Endothelial cell of umbilical vein (primary cell): ENCODE measurements around the gene DDX51. TPM values are rescaled to one million over a fixed set of nuclear protein-coding genes. Genes with fewer than 3 reads are reported as not detected.

Experiments used
- BruUV-seq: library from RNA; stranded (reverse); fragments of 400-500 nt; replicated peaks from 2 replicates; lab custom pipeline; 2021; lab: Mats Ljungman, UMichigan
- CTCF ChIA-PET: fragments of 300-600, 350-600 bp; sonication (Branson Sonifier 250); formaldehyde crosslinking; loops from one replicate; lab custom pipeline; 2021; ENCODE audit warnings: antibody characterized with exemption, inconsistent platforms; lab: Charles Lee
- POLR2A ChIA-PET: fragments of 300-600, 350-600 bp; sonication (Branson Sonifier 250); formaldehyde crosslinking; loops from one replicate; lab custom pipeline; 2021; ENCODE audit warnings: antibody characterized with exemption, inconsistent platforms; lab: Charles Lee
- DNase-seq: peaks from one replicate; pipeline ENCODE4 v3.0.0-alpha.2; 2011; ENCODE audit warnings: low read depth, low spot score
- FAIRE-seq: peaks from 2 replicates; lab custom pipeline; 2011; peaks lifted over from hg19 to GRCh38; lab: Jason Lieb, UNC
- H2AFZ ChIP-seq: 2 replicates; pipeline ENCODE4 v1.6.0; 2012; ENCODE audit warnings: low read depth, low read length, control low read depth, inconsistent platforms
- H3K27ac ChIP-seq: 2 replicates; pipeline ENCODE4 v1.5.1; 2011; ENCODE audit warnings: low read depth, mild to moderate bottlenecking, control low read depth, low read length, moderate library complexity; ENCODE audit not compliant: insufficient read depth
- H3K27me3 ChIP-seq, 2 experiments: 2 replicates each; pipeline versions ENCODE4 v1.6.0 to v1.6.1; 2011; ENCODE audit warnings: low read length in 2 of 2, mixed read lengths in 1 of 2; ENCODE audit not compliant: control insufficient read depth in 2 of 2, insufficient read depth in 2 of 2
- H3K36me3 ChIP-seq, 2 experiments: 2 replicates in 1 of 2; 3 replicates in 1 of 2; pipeline ENCODE4 v1.5.1; 2011; ENCODE audit warnings: low read length in 2 of 2, mild to moderate bottlenecking in 1 of 2, moderate library complexity in 1 of 2; ENCODE audit not compliant: control insufficient read depth in 2 of 2, insufficient read depth in 2 of 2; ENCODE audit errors: extremely low read depth in 1 of 2
- H3K4me1 ChIP-seq: 3 replicates; pipeline ENCODE4 v1.5.1; 2011; ENCODE audit warnings: mild to moderate bottlenecking, low read length; ENCODE audit not compliant: control insufficient read depth, insufficient read depth; ENCODE audit errors: extremely low read depth
- H3K4me2 ChIP-seq: 2 replicates; pipeline ENCODE4 v1.6.1; 2011; ENCODE audit warnings: low read length, control low read depth, mixed read lengths; ENCODE audit not compliant: insufficient read depth
- H3K4me3 ChIP-seq, 3 experiments: fragments of 200-600 bp in 1 of 3; sonication (generic), shearing (Covaris generic) in 1 of 3; replicated peaks in 1 of 3; 2 replicates each; pipeline ENCODE4 v1.5.1; 2011 to 2016; ENCODE audit warnings: control low read depth in 3 of 3, low read length in 3 of 3, mild to moderate bottlenecking in 2 of 3, inconsistent platforms in 1 of 3, low read depth in 1 of 3, moderate library complexity in 1 of 3; ENCODE audit not compliant: insufficient read depth in 1 of 3
- H3K79me2 ChIP-seq: 2 replicates; pipeline ENCODE4 v1.6.0; 2012; ENCODE audit warnings: low read length, inconsistent platforms; ENCODE audit not compliant: control insufficient read depth, insufficient read depth
- H3K9ac ChIP-seq: replicated peaks from 2 replicates; pipeline ENCODE3; 2011; ENCODE audit warnings: low read length, control low read depth; ENCODE audit not compliant: insufficient read depth; ENCODE audit errors: extremely low read depth
- H3K9me1 ChIP-seq: replicated peaks from 3 replicates; pipeline ENCODE4 v1.6.0; 2011; ENCODE audit warnings: mild to moderate bottlenecking, low read length; ENCODE audit not compliant: control insufficient read depth, insufficient read depth; ENCODE audit errors: extremely low read depth
- H3K9me3 ChIP-seq: replicated peaks from 2 replicates; pipeline ENCODE4 v1.5.1; 2012; ENCODE audit warnings: low read length, inconsistent platforms; ENCODE audit not compliant: control insufficient read depth, insufficient read depth
- H4K20me1 ChIP-seq: replicated peaks from 2 replicates; pipeline ENCODE3; 2011; ENCODE audit warnings: mild to moderate bottlenecking, low read length; ENCODE audit not compliant: control insufficient read depth, insufficient read depth; ENCODE audit errors: extremely low read depth
- EZH2 ChIP-seq: IDR thresholded peaks from 2 replicates; pipeline ENCODE4 v1.6.1; 2012; ENCODE audit warnings: borderline replicate concordance, low read depth, mild to moderate bottlenecking, moderate library complexity, low read length, inconsistent platforms; ENCODE audit not compliant: severe bottlenecking
- FOS ChIP-seq: IDR thresholded peaks from 2 replicates; pipeline ENCODE4 v1.6.1; 2011; ENCODE audit warnings: mild to moderate bottlenecking, low read length, moderate library complexity, borderline replicate concordance; ENCODE audit not compliant: insufficient read depth
- GATA2 ChIP-seq: IDR thresholded peaks from 2 replicates; pipeline ENCODE4 v1.7.0; 2011; ENCODE audit warnings: low read depth, mild to moderate bottlenecking, moderate library complexity, mixed read lengths, low read length; ENCODE audit not compliant: insufficient read length, insufficient read depth
- JUN ChIP-seq: IDR thresholded peaks from 2 replicates; pipeline ENCODE4 v1.6.1; 2011; ENCODE audit warnings: borderline replicate concordance, low read depth; ENCODE audit not compliant: insufficient read length, insufficient read depth
- MYC ChIP-seq: IDR thresholded peaks from one replicate; pipeline ENCODE4 v1.6.1; 2011; ENCODE audit warnings: mild to moderate bottlenecking, low read depth, low read length
- POLR2A ChIP-seq: IDR thresholded peaks from 2 replicates; pipeline ENCODE4 v1.6.1; 2012; ENCODE audit warnings: low read depth, mild to moderate bottlenecking, control low read depth, low read length
- dilution Hi-C: fragments of 300-500 bp; cut with MboI; formaldehyde crosslinking; loops from one replicate; pipeline ENCODE4 v1.15.0; 2019; ENCODE audit warnings: low sequenced_read_pairs; ENCODE audit not compliant: extremely low pct_ligation_motif_present
- intact Hi-C: fragments of 100-400 bp; cut with micrococcal nuclease; formaldehyde crosslinking; loops from one replicate; pipeline ENCODE4 v1.10.0; 2022
- polyA plus RNA-seq, 4 experiments: library from polyadenylated mRNA; depleted of rRNA in 3 of 4; stranded (reverse) in 3 of 4; unstranded in 1 of 4; fragments of >200 nt; gene quantifications; 2 replicates each; pipeline versions ENCODE4 v1.2.1 to v1.2.3, GENCODE V29; 2011 to 2012; ENCODE audit warnings: missing spikeins in 1 of 4
- total RNA-seq: library from RNA; stranded (reverse); gene quantifications from 2 replicates; pipeline ENCODE4 v1.2.3, GENCODE V29; 2021
- TF ChIP-seq, protein P1 (sequence below), 2 donors: IDR thresholded peaks; 1 replicate in 1 of 2; 2 replicates in 1 of 2; pipeline ENCODE4 v1.5.1; 2011; ENCODE audit warnings: low read length in 2 of 2, mild to moderate bottlenecking in 2 of 2, moderate library complexity in 2 of 2, control low read depth in 1 of 2, inconsistent platforms in 1 of 2, low read depth in 1 of 2; ENCODE audit not compliant: insufficient read depth in 1 of 2; ENCODE audit errors: extremely low read depth in 1 of 2

The DDX51 gene
- total and polyA plus RNA-seq, 2 donors (not counting 3 experiments of a cell fraction or from before 2014, with no cell fraction given) = 11.4 to 23.5 TPM

DNA sequence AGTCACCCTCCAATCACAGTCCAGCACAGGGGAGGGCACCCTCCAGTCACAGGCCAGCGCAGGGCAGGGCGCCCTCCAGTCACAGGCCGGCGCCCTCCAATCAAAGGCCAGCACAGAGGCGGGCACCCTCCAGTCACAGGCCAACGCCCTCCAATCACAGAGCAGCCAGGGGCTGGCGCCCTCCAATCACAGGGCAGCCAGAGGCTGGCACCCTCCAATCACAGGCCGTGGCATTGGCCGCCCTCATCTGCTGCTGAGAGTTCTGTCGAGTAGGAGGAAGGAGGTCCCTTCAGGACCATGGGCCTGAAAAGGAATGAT, 26.6 kb downstream of the DDX51 start:
- intact Hi-C loops (no loop called here), dilution Hi-C loops (no loop called here)
- Histone ChIP-seq H3K27me3 (no peaks in the 10 kb centered on the region), H3K9ac (no peak overlapping the region), H3K36me3 (peaks cover 0 to 25% of the 10 kb centered on the region in 2 experiments), H2AFZ (no peak overlapping the region), H3K79me2 (no peaks in the 10 kb centered on the region), H3K4me1 (no peaks in the 10 kb centered on the region), H4K20me1 (no peaks in the 10 kb centered on the region), H3K4me3 (no peak overlapping the region), H3K27ac (no peak overlapping the region), H3K9me3 (no peaks in the 10 kb centered on the region), H3K9me1 (no peaks in the 10 kb centered on the region), H3K4me2 (no peak overlapping the region)
- ChIA-PET POLR2A (no interaction called here), CTCF (no interaction called here)
- FAIRE-seq = no peak
- TF ChIP-seq, protein P1, sequence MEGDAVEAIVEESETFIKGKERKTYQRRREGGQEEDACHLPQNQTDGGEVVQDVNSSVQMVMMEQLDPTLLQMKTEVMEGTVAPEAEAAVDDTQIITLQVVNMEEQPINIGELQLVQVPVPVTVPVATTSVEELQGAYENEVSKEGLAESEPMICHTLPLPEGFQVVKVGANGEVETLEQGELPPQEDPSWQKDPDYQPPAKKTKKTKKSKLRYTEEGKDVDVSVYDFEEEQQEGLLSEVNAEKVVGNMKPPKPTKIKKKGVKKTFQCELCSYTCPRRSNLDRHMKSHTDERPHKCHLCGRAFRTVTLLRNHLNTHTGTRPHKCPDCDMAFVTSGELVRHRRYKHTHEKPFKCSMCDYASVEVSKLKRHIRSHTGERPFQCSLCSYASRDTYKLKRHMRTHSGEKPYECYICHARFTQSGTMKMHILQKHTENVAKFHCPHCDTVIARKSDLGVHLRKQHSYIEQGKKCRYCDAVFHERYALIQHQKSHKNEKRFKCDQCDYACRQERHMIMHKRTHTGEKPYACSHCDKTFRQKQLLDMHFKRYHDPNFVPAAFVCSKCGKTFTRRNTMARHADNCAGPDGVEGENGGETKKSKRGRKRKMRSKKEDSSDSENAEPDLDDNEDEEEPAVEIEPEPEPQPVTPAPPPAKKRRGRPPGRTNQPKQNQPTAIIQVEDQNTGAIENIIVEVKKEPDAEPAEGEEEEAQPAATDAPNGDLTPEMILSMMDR (IDR thresholded peaks at IDR 0.05; ENCODE audit: extremely low read depth in 1 of 2, insufficient read depth in 1 of 2, low read depth in 1 of 2, low read length in 2 of 2) = no peak
- TF ChIP-seq JUN = no peak
- BruUV-seq = no TSS peak
- no peak for DNase-seq

- Histone ChIP-seq H3K4me3 (no peak overlapping the region), H3K27ac (no peak overlapping the region), H3K4me2 (no peak overlapping the region), H3K9me3 (no peaks in the 10 kb centered on the region), H3K4me1 (no peaks in the 10 kb centered on the region), H2AFZ (no peak overlapping the region), H3K9me1 (no peaks in the 10 kb centered on the region), H3K36me3 (peaks cover 0 to 21% of the 10 kb centered on the region in 2 experiments), H3K9ac (no peak overlapping the region), H3K27me3 (no peaks in the 10 kb centered on the region), H4K20me1 (no peaks in the 10 kb centered on the region), H3K79me2 (no peaks in the 10 kb centered on the region)
- TF ChIP-seq MYC = no peak
- TF ChIP-seq POLR2A = no peak
- TF ChIP-seq GATA2 = no peak
- no peak for TF ChIP-seq FOS
- TF ChIP-seq EZH2 = no peak
- FAIRE-seq = no peak
- intact Hi-C loops (no loop called here), dilution Hi-C loops (no loop called here)
- DNase-seq = no peak
- no TSS peak for BruUV-seq
- CTCF ChIA-PET = no interaction called here
- POLR2A ChIA-PET = no interaction called here
These were observed 27.2 kb downstream of the DDX51 start for GRCh38 chr12:132116709-132117557.
